ENCODE measurements around the gene HOXA4. TPM values are rescaled to one million over a fixed set of nuclear protein-coding genes. Genes with fewer than 3 reads are reported as not detected.
A peak's percentile ranks its signal among the peaks of the same experiment; 100 is the strongest.

Gene HOXA4
- total and polyA plus RNA-seq, 3 donors from 2014 or later: 1.7 to 3.4 (median 3.3) TPM

DNA sequence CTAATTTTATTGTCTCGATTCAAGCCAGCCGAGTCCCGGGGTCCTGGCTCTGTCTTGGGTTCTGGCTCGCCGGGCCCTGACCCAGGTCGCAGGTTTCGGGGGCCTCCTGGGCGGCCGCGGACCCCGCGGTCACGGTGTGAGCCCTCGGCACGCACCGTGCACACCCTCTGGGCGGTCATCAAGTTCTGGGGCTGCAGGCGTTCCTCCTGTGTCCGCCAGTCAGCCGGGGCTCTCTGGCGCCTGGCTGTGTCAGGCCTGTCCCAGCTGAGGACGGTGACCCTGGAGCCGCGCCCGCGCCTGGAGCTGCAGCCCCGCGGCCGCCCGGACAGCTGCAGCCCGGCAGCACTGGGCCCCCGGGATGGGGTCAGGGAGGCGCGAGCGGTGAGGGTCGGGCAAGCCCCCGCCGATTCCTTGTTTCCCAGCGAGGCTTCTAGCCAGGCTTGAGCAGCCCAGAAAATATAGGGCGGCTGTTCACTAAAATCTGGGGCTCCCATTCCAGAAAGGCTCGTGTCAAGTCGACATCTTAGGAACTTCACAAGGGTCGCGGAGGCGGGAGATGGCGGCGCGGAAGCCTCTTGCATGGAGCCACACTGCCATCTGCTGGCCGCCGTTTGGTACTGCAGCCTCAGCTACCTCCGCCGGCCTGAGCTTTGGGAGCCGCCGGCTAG lies 30.1 kb upstream of the HOXA4 start:
- no peak overlapping the region for H3K27ac ChIP-seq

GRCh38 chr7:27160145-27160545 lies 29.6 kb upstream of the HOXA4 start:
- Histone ChIP-seq H3K27me3 (peaks cover 6% of the 10 kb centered on the region), H3K4me1 (peaks cover 8% of the 10 kb centered on the region), H3K36me3 (ENCODE audit: low read depth, missing control alignments) (no peaks in the 10 kb centered on the region), H3K4me3 (peak overlapping the region; percentile 46 to 62), H3K9me3 (no peaks in the 10 kb centered on the region), H3K27ac (no peak overlapping the region)
- 56 to 58% methylated on average over 20 to 23 of the region's 23 CpGs for WGBS, 2 donors
- DNase-seq: no peak
- intact Hi-C loops (cut with DNase I; ENCODE audit: low total_unique reads): loop anchor here (10.0 kb wide), 1 partner anchor 785 kb away; no protein-coding TSS in a partner anchor
- TF ChIP-seq, protein P1, sequence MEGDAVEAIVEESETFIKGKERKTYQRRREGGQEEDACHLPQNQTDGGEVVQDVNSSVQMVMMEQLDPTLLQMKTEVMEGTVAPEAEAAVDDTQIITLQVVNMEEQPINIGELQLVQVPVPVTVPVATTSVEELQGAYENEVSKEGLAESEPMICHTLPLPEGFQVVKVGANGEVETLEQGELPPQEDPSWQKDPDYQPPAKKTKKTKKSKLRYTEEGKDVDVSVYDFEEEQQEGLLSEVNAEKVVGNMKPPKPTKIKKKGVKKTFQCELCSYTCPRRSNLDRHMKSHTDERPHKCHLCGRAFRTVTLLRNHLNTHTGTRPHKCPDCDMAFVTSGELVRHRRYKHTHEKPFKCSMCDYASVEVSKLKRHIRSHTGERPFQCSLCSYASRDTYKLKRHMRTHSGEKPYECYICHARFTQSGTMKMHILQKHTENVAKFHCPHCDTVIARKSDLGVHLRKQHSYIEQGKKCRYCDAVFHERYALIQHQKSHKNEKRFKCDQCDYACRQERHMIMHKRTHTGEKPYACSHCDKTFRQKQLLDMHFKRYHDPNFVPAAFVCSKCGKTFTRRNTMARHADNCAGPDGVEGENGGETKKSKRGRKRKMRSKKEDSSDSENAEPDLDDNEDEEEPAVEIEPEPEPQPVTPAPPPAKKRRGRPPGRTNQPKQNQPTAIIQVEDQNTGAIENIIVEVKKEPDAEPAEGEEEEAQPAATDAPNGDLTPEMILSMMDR (IDR thresholded peaks at IDR 0.05): no peak
- TF ChIP-seq POLR2A (IDR thresholded peaks at IDR 0.05): no peak

More for the DNA sequence above, 30.1 kb upstream of the HOXA4 start:
- Histone ChIP-seq H3K4me1 (peaks cover 10% of the 10 kb centered on the region), H3K4me3 (peak overlapping the region; percentile 46 to 62), H3K27me3 (peaks cover 6% of the 10 kb centered on the region), H3K9me3 (no peaks in the 10 kb centered on the region), H3K36me3 (ENCODE audit: low read depth, missing control alignments) (no peaks in the 10 kb centered on the region)
- intact Hi-C loops (cut with DNase I; ENCODE audit: low total_unique reads): loop anchor here (10.0 kb wide), 1 partner anchor 786 kb away; no protein-coding TSS in a partner anchor
- peak; percentile 95 for DNase-seq
- TF ChIP-seq, protein P1 (IDR thresholded peaks at IDR 0.05): peak; percentile 98 to 100 (median 99)
- no peak for TF ChIP-seq POLR2A (IDR thresholded peaks at IDR 0.05)
- WGBS, 2 donors: 2 to 3% methylated on average over 24 to 42 of the region's 54 CpGs

DNA sequence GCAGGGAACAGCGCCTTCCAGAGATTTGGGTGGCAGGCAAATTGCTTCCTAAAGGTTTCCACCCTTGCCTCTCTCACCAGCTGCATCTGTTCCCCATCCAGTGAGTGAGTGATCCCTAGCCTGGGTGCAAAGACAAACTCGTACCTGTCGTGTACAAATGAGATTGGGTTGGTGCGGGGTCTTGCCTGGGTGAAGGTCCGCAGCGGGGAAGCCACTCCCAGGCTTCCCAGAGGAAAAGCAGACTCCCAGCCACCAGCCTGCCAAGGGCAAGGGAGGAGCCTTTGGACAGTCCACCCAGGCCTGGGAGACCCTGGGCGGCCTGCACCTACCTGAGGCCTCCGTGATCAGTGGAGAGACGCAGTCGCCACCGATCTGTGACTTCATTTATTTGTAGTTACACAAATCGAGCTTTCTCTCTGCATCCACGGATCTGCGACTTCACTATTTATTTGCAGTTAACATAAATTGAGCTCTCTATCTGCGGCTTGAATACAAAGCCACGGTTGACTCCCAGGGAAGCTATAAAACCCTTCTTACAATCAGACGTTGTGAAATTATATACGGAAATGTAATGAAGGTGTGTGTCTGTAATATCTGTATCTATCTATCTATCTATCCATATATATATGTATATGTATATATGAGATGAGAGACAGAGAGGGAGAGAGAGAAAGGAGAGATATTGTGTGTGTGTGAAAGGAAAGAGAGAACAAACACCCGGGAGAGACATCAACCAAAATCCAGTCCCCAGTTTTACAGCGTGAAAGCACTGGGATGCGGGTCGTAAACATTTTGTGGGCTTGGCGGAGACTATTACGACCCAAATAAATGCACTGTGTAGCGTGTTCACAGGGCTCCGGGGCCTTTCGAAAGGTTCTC lies 28.9 kb upstream of the HOXA4 start:
- Histone ChIP-seq H3K4me1 (peaks cover 13% of the 10 kb centered on the region), H3K36me3 (ENCODE audit: low read depth, missing control alignments) (no peaks in the 10 kb centered on the region), H3K4me3 (no peak overlapping the region), H3K27ac (no peak overlapping the region), H3K9me3 (no peaks in the 10 kb centered on the region), H3K27me3 (peaks cover 6% of the 10 kb centered on the region)
- intact Hi-C loops (cut with DNase I; ENCODE audit: low total_unique reads): loop anchor here (10.0 kb wide), 1 partner anchor 785 kb away; no protein-coding TSS in a partner anchor
- no peak for DNase-seq
- no peak for TF ChIP-seq POLR2A (IDR thresholded peaks at IDR 0.05)
- TF ChIP-seq, protein P1 (IDR thresholded peaks at IDR 0.05): no peak
- 50 to 61% methylated on average over 20 to 27 of the region's 27 CpGs for WGBS, 2 donors

DNA sequence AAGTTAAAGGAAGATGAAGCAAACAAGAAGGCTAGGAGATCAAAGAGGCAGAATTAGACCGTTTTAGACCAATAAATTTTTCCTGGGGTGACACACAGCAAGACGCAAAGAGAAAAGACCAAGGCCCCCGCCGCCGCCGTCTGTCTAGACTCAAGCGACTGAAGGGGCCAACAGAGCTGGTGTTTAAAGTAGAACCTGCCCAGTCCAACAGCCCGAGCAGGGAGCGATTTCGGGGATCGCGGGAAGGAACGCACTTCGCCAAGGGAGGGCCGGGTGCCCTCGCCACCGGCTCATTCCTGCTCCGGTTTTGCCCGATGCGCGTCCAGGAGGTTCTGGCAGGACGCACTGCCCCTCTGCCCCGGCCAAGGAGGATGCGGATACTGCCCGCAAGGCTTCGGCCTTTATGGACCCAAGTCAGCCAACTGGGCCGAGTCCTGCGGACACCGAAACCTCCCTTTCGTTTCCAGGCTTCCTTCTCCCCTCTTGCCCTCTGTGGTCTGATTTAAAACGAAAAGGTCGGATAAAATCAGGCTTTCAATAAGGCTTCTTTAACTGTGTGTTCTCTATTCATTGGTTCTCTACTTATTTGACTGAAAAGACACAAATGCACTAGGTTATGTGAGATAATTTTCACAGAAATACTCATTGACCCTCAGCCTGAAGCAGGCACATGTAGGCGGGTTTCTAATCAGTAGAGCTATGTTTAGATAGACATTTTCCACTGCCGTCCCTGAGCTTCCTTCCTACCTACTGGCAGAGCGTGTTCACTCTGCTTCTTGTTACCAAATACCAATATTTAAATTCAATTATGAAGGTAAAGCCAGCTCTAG lies 28.1 kb upstream of the HOXA4 start:
- peaks cover 8% of the 10 kb centered on the region for H3K27me3 ChIP-seq
- no peak overlapping the region for H3K4me3 ChIP-seq
- H3K9me3 ChIP-seq: no peaks in the 10 kb centered on the region
- DNase-seq: no peak
- no peaks in the 10 kb centered on the region for H3K36me3 ChIP-seq (ENCODE audit: low read depth, missing control alignments)
- intact Hi-C loops (cut with DNase I; ENCODE audit: low total_unique reads): no loop called here
- H3K27ac ChIP-seq: no peak overlapping the region
- no peak for TF ChIP-seq POLR2A (IDR thresholded peaks at IDR 0.05)
- TF ChIP-seq, protein P1 (IDR thresholded peaks at IDR 0.05): no peak
- H3K4me1 ChIP-seq: peaks cover 13% of the 10 kb centered on the region
- WGBS, 2 donors: 28 to 35% methylated on average over 17 to 29 of the region's 35 CpGs
